K562 (cell line): ENCODE measurements around the gene TARS3. TPM values are rescaled to one million over a fixed set of nuclear protein-coding genes. Genes with fewer than 3 reads are reported as not detected.

Experiments used
- FOS ChIP-seq: IDR thresholded peaks from 3 replicates; pipeline ENCODE4 v1.6.1; 2011; ENCODE audit not compliant: insufficient read length; ENCODE audit errors: extremely low read depth
- GABPB1 ChIP-seq: sonication (generic); formaldehyde crosslinking; IDR thresholded peaks from 2 replicates; pipeline ENCODE4 v1.8.0; 2022; ENCODE audit warnings: mild to moderate bottlenecking, missing genetic modification reagents
- GATAD2B ChIP-seq: fragments of 450-650 bp; IDR thresholded peaks from 2 replicates; pipeline ENCODE4 v1.6.1; 2017; ENCODE audit warnings: mild to moderate bottlenecking, borderline replicate concordance
- HMG20A ChIP-seq: fragments of 450-650 bp; formaldehyde crosslinking; conservative IDR thresholded peaks from 2 replicates; pipeline ENCODE4 v1.4.0; 2020; ENCODE audit warnings: mild to moderate bottlenecking, mixed read lengths
- HOMEZ ChIP-seq: fragments of 250-450 bp; sonication (Bioruptor Pico); IDR thresholded peaks from 2 replicates; pipeline ENCODE4 v1.4.0; 2020; ENCODE audit warnings: mild to moderate bottlenecking, moderate library complexity
- KLF1 ChIP-seq: fragments of 450-650 bp; IDR thresholded peaks from 2 replicates; pipeline ENCODE4 v1.6.1; 2016; ENCODE audit warnings: missing genetic modification characterization, missing compliant biosample characterization
- SRSF9 ChIP-seq: fragments of 200-400 bp; formaldehyde crosslinking; IDR thresholded peaks from 2 replicates; pipeline ENCODE4 v1.6.1; 2017; ENCODE audit warnings: low read depth, low read length, borderline replicate concordance
- U2AF1 ChIP-seq: fragments of 200-400 bp; formaldehyde crosslinking; optimal IDR thresholded peaks from 2 replicates; pipeline ENCODE3; 2017; ENCODE audit warnings: mild to moderate bottlenecking, low read depth, low read length, moderate library complexity
- UBTF ChIP-seq, 2 experiments: IDR thresholded peaks; 2 replicates each; pipeline ENCODE4 v1.6.1; 2012; ENCODE audit warnings: improper control_type of control experiment in 2 of 2, low read depth in 2 of 2, low read length in 2 of 2, borderline replicate concordance in 1 of 2
- ZNF224 ChIP-seq: sonication (generic); formaldehyde crosslinking; IDR thresholded peaks from 2 replicates; pipeline ENCODE4 v1.8.0; 2022; ENCODE audit warnings: mild to moderate bottlenecking, missing genetic modification reagents
- ZNF347 ChIP-seq: fragments of 450-650 bp; formaldehyde crosslinking; IDR thresholded peaks from 2 replicates; pipeline ENCODE4 v1.4.0; 2020; ENCODE audit warnings: low read depth, mild to moderate bottlenecking, moderate library complexity
- ZNF75A ChIP-seq: fragments of 450-650 bp; formaldehyde crosslinking; IDR thresholded peaks from 2 replicates; pipeline ENCODE4 v1.4.0; 2020; ENCODE audit warnings: mild to moderate bottlenecking
- ZNF766 ChIP-seq: fragments of 200-800 bp; sonication (Bioruptor generic); conservative IDR thresholded peaks from 2 replicates; pipeline ENCODE4 v1.6.1; 2016; ENCODE audit warnings: missing genetic modification characterization, missing compliant biosample characterization
- polyA plus RNA-seq, 8 experiments: library from polyadenylated mRNA; depleted of rRNA in 4 of 8; stranded (reverse) in 5 of 8; unstranded in 3 of 8; fragments of >200 nt; fragmentation: Nextera tagmentation in 2 of 8; fragmentation: Illumina TruSeq in 1 of 8; extraction: Ambion mirVana in 2 of 8; extraction: Trizol in 1 of 8; gene quantifications; 2 replicates each; pipeline versions ENCODE4 v1.2.1 to v1.2.3, GENCODE V29; 2011 to 2014; ENCODE audit warnings: inconsistent platforms in 1 of 8, missing spikeins in 1 of 8
- total RNA-seq, 7 experiments: library from RNA; depleted of rRNA in 6 of 7; stranded (reverse); fragments of >200 nt in 6 of 7; fragmentation: Illumina TruSeq in 2 of 7; extraction: Trizol in 2 of 7; gene quantifications; 2 replicates each; pipeline versions ENCODE4 v1.2.1 to v1.2.3, GENCODE V29; 2011 to 2021; ENCODE audit warnings: low replicate concordance in 1 of 7
- TF ChIP-seq, protein P1 (sequence below): sonication (generic); formaldehyde crosslinking; IDR thresholded peaks from 2 replicates; pipeline ENCODE4 v1.8.1; 2022; ENCODE audit warnings: missing genetic modification reagents

Gene TARS3
- total and polyA plus RNA-seq, 9 of the 15 experiments (the other 6 are each of a cell fraction or from before 2014, with no cell fraction given), result 2.1 to 14.7 (median 9.8) TPM

- TF ChIP-seq FOS, result no peak
- TF ChIP-seq, protein P1, sequence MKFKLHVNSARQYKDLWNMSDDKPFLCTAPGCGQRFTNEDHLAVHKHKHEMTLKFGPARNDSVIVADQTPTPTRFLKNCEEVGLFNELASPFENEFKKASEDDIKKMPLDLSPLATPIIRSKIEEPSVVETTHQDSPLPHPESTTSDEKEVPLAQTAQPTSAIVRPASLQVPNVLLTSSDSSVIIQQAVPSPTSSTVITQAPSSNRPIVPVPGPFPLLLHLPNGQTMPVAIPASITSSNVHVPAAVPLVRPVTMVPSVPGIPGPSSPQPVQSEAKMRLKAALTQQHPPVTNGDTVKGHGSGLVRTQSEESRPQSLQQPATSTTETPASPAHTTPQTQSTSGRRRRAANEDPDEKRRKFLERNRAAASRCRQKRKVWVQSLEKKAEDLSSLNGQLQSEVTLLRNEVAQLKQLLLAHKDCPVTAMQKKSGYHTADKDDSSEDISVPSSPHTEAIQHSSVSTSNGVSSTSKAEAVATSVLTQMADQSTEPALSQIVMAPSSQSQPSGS (CRISPR knock-in tag), result peak; percentile 83
- peak; percentile 70; the same call in 1 of the 2 replicates for TF ChIP-seq KLF1 (tag)
- no peak for TF ChIP-seq ZNF75A (CRISPR knock-in tag)
- TF ChIP-seq ZNF766 (CRISPR knock-in tag), result 0 out of 2 replicates have a peak, but pooled peaks have one; percentile 46
- no peak for TF ChIP-seq SRSF9
- TF ChIP-seq HMG20A (CRISPR knock-in tag), result no peak
- TF ChIP-seq ZNF347 (CRISPR knock-in tag), result no peak
- peak; percentile 69 for TF ChIP-seq GABPB1
- peak; percentile 56; the same call in 1 of the 2 replicates for TF ChIP-seq GATAD2B
- TF ChIP-seq UBTF (IDR thresholded peaks at IDR 0.05; ENCODE audit: borderline replicate concordance in 1 of 2, low read depth in 2 of 2, low read length in 2 of 2), result peak; percentile 89 to 96; a peak in 3 of 4 replicates
- no peak for TF ChIP-seq ZNF224 (CRISPR knock-in tag)
- peak; percentile 77 for TF ChIP-seq U2AF1
- no peak for TF ChIP-seq HOMEZ
These were observed at the start of gene TARS3 (continued) for GRCh38 chr15:101723874-101724674.
